AML-193 (cell line): Measurements from ENCODE around the gene EPHB1.

Experiments
- DNase-seq, 2 experiments: peaks; one replicate each; lab custom pipeline; 2025; lab: John Stamatoyannopoulos, UW

The EPHB1 gene

GRCh38 chr3:134809427-134810051, 14.5 kb downstream of the EPHB1 start:
- no peak for DNase-seq

DNA sequence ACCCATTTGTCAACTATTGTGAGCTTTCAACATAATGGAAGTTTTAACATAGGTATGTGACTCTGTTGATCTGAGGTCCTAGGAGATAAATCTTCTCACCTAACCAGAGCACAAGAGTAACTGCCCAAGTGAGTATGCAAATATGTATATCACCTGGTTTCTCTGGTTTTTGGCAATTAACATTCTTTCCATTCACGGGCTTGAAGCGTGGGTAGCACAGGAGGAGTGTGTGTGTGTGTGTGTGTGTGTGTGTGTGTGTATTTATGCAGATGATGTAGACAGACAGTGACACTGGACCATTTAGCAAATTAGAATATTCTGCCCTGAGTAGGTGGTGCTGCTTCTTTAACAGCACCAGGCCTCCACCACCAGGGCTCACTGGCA, 15.0 kb downstream of the EPHB1 start:
- DNase-seq: no peak

- no peak for DNase-seq
These were observed 15.8 kb downstream of the EPHB1 start for GRCh38 chr3:134810850-134811249.

DNA sequence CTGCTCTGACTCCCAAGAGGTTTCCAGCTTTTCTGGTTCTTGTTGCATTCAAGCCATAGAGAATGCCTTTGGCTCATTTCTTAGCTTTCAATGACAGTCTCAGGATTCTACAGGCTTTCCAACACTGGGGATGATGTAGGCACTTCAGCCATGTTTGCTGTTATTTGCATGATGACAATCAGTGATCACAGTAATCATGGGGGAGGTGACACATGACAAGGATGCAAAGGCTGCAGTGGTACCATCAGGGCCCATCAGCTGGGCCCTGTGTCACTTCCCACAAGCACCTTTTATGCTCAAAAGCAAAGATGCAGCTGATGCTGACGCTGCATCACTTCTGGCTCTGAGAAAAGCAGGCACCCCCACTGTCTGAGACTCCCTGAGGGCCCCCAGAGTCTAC, 18.6 kb downstream of the EPHB1 start:
- DNase-seq: no peak

DNA sequence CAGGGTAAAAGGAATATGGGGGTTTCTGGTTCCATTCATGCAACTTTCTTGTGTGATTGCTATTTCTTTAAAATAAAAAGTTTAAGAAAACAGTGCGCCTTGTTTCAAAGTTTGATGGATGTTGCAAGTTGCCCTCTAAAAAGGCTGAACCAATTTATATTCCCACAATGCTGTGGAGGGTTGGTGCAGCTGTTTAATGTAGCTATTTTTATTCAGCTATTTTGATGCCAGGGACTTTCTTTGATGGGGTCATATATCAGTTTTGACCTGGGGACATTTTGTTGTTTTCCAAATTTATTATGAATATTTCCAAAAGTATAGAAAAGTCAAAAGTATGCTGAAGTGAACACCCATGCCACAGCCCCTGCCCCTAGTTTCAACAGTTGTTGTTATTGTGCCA, 20.5 kb downstream of the EPHB1 start:
- DNase-seq: no peak

GRCh38 chr3:134816623-134817022, 21.6 kb downstream of the EPHB1 start:
- no peak for DNase-seq

DNA sequence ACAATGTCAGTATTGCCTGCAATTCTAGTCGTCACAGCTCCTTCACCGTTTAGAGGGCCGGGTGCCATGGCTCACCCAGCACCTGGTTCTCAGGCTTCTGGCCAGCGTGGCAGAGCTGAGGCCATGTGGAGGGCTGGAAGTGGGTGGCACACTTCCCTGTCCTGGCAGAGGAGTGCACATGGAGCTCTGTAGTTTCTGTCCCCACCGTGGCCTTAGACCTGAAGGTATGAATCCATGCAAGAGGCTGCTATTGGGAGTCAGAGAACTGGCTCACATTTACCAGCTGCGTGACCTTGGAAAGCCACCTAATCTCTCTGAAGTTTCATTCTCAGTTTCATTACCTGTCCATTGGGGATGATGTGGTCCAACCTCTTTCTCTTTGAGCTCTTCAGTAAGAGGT, 22.2 kb downstream of the EPHB1 start:
- no peak for DNase-seq

- no peak for DNase-seq
These were observed 25.9 kb downstream of the EPHB1 start for GRCh38 chr3:134820994-134821393.

DNA sequence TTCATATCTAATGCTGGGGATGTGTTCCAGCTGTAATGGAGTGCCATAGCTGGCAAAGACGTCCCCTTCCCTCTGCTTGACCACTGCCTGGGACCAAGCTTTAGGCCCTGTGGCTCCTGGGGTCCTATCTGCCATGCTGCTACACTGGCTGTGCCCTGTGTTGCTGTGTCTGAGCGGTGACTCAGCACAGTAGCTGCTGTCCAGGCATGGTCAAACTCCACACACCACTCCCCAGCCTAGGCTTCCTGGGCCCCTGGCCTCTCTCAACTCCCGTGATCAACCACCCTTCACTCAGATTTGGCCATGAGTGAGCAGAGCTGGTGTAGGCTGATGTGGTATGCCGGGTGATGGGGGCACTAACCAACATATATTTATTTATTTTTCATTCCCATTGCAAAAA, 27.0 kb downstream of the EPHB1 start:
- no peak for DNase-seq

DNA sequence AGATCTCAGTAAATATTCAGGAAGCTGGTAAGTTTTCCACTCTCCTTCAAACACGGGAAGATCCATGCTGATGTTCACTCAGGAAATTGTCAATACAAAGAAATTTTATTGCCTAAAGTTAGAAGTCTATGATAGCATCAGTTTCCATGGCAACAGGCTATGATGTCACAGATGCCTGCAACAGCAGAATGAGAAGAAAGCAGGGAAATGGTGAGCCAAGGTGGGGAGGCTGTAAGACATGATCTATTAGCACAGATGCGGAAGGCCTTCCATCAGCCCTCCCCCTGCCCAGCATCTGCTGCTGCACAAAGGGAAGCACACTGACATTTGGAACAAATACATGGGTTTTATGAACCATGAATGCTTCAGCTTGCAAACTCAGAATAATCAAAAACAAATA, 28.6 kb downstream of the EPHB1 start:
- DNase-seq: no peak

DNA sequence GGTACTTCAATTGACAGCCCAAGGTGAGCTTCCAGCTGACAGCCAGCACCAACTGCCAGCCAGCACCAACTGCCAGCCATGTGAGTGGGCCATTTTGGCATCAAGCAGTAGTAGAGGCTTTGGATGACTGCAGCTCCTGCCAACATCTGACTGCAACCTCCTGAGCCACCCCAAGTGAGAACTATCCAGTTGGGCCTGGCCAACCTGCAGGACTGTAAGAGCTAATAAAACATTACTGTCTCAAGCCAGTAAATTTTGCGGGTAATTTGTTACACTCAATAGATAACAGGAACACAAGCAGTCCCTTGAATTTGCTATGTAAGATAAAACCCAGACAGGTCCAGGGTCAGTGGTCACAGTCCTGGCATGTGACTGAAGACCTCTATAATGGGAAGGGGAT, 29.7 kb downstream of the EPHB1 start:
- no peak for DNase-seq

DNA sequence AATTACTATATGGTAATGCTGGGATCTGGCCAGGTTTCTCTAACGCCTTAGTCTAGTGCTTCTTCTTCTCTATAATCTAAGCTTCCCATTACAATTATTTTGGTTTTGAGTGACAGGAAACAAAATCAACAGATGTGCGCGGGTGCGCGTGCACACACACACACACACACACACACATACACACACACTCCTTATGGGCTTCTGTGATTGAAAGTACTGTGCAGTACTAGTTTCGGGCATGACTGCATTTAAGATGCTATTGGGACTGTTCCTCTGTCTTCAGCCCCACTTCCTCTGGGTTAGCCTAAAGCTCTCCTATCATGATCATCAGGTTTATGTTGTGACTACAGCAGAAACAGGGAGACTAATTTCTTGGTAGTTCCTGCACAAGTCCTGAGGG, 32.2 kb downstream of the EPHB1 start:
- DNase-seq: no peak

- no peak for DNase-seq
These were observed 34.7 kb downstream of the EPHB1 start for GRCh38 chr3:134829721-134830120.

GRCh38 chr3:134832585-134832984, 37.5 kb downstream of the EPHB1 start:
- no peak for DNase-seq

DNA sequence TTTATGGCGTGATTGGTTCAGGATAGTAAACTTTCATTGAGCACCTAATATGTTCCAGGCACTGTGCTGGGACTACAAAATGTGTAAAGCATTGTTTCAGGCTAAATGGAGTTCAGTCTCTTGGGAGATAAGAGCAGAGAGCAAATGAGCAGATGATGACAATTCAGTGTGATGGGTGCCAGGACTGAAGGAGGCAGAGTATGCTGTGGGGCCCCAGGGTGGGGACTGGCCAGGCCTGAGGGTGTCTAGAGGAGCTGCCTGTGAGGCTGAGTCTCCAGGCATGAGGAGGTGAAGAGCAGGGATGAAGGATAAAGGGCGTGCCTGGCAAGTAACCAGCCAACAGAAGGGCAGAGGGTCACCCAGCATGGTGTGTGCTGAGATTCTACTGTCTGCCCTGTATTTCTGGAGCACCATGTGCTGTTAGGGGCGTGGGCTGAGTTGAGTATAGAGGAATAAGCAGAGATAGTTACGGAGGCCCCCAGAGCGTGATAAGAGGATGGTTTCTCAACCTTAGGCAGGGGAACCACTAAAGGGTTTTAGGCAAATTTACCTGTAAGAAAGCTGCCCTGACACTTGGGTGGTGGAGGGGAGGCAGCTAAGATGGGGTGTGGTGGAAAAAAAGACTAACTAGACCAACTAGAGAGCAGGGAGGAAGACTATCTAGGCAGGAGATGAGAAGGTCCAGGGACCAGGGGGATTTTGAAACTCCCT, 38.5 kb downstream of the EPHB1 start:
- no peak for DNase-seq

GRCh38 chr3:134836921-134837320, 41.9 kb downstream of the EPHB1 start:
- DNase-seq: no peak

DNA sequence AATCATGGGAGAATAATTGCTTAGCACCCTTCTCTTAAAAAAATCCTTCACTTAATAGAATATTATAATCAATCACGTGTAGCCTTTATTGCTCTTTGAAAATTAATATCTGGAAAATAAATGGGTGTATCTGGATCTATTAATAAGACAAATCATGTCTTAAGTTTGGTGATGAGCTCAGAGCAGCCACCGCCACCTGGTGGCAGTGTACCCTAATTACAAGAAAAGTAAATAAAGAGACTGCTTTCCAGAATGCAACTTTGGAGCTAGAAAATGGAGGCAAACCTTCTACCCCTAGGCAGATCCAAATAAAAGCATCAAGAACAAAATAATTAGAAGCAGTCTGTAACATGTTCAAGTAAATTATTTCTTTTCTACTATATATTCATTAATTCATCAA, 43.5 kb downstream of the EPHB1 start:
- DNase-seq: peak in 1 of 2 experiments; percentile 11

DNA sequence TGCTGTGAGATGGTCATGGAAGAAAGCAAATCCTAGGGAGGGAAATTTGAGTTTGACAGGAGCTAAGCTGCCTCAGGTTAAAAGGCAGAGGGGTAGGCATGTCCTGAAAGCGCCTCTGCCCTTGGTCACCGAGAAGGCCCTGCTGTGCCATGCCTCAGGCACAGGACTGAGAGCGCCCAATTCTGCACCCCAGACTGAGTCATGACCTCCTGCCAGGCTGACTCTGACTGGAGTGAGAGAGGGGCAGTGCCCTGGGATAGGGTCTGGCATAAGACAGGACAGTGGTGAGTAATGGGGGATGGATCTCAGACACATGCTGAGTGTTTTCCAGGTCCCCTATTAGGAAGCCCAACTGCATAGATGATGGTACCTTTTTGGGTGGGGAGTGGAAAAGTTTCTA, 44.4 kb downstream of the EPHB1 start:
- DNase-seq: no peak

- DNase-seq: peak in 1 of 2 experiments; percentile 19
These were observed 44.9 kb downstream of the EPHB1 start for GRCh38 chr3:134839990-134840389.

GRCh38 chr3:134840459-134840858, 45.4 kb downstream of the EPHB1 start:
- DNase-seq: no peak

DNA sequence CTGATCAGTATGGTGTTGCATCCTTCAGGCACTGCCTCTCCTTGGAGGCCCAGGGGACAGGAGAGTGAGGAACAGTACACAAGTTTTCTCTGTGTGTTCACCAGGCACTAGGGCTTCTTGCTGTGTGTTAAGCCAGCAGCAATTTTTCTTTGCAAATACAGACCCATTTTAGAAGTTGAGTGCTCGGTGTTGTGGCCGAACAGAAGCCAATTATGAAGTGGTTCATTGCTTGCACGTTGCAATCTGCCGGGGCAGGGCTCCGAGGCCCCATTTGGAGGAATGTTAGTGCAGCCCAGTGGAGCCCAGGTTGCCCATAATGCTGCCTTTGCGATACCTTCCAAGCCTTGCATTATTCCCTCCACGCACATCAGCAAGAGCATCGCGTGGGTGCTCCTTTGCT, 51.0 kb downstream of the EPHB1 start:
- no peak for DNase-seq

GRCh38 chr3:134846911-134847317, 51.9 kb downstream of the EPHB1 start:
- DNase-seq: no peak

- DNase-seq: no peak
These were observed 52.3 kb downstream of the EPHB1 start for GRCh38 chr3:134847349-134847748.

- DNase-seq: no peak
These were observed 54.5 kb downstream of the EPHB1 start for GRCh38 chr3:134849561-134849960.
